Right lobe of liver (tissue), 4 donors: Measurements from ENCODE around the gene HOXD10.

Experiments
- CTCF ChIP-seq, 4 donors: fragments of 200-600 bp in 3 of 4; fragments of 450-650 bp in 1 of 4; IDR thresholded peaks; one replicate each; pipeline versions ENCODE4 v1.5.1 to v1.8.0; 2016 to 2022; ENCODE audit warnings: antibody characterized with exemption in 4 of 4, mild to moderate bottlenecking in 2 of 4
- POLR2A ChIP-seq: fragments of 450-650 bp; IDR thresholded peaks from one replicate; pipeline ENCODE4 v1.6.1; 2017; ENCODE audit warnings: antibody characterized with exemption, mild to moderate bottlenecking
- donor health status: DM: no; HTN: no; CAD: no.
- donor health status: DM: no; HTN: no; CAD: no.
- donor health status: DM: no; HTN: yes; CAD: no.

DNA sequence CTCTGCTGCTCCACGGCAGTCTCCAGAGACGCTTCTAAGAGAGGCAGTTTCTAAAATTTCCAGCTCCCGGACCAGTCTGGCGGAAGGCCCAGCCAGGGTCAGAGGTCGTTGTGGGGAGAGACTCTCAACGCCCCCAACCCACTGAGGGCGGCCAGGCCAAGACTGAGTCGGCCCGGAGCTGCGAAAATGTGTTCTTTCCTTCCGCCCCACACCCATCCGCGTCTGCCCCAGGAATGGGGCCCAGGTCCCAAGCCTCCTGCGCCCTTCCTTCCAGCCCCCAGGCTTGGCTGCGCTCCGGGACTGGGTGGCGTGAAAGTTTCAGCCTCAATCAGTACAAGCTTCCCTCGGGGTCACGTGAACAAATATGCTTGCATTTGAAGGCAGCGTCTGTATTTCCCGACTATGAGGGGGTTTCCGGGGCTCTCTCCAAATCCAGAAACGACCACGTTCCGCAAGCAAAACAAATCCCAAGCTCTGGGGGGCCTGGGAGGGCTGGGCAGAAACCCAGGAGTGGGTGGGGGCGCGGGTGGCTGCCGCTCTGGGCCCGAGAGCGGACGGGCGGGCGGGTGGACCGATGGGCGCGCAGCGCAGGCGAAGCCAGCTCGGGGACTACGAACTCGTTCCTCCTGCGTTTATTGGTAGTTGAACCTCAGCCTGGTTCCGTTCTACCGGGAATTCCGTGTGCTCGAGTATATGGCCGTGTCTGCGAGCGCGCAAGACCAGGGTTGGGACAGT, 43.8 kb downstream of the HOXD10 start:
- TF ChIP-seq POLR2A, result no peak
- no peak for TF ChIP-seq CTCF (IDR thresholded peaks at IDR 0.05)
